Astrocyte (in vitro differentiated cells and primary cell): Measurements from ENCODE around the gene TFE3.

Experiments
- CTCF ChIP-seq: IDR thresholded peaks from 2 replicates; pipeline ENCODE4 v1.5.1; 2011; ENCODE audit warnings: low read depth, mild to moderate bottlenecking, inconsistent platforms, low read length, moderate library complexity; ENCODE audit not compliant: insufficient read depth
- EZH2 ChIP-seq: IDR thresholded peaks from 2 replicates; pipeline ENCODE4 v1.6.1; 2012; ENCODE audit warnings: mild to moderate bottlenecking, low read length, inconsistent platforms; ENCODE audit not compliant: insufficient read depth

- TF ChIP-seq CTCF (no peak), EZH2 (no peak)
Measured at GRCh38 chrX:49061490-49061889, 18.3 kb upstream of the TFE3 start.
